PFSK-1 (cell line): ENCODE data around the gene EME2.

Source experiments
- POLR2AphosphoS5 ChIP-seq: IDR thresholded peaks from 2 replicates; pipeline ENCODE4 v1.6.1; 2012; ENCODE audit warnings: low read depth, mild to moderate bottlenecking, control low read depth, low read length, moderate library complexity
- TF ChIP-seq, protein P1 (sequence below), 2 experiments: IDR thresholded peaks; 2 replicates each; pipeline versions ENCODE4 v1.6.1 to v1.8.0; 2011 to 2012; ENCODE audit warnings: low read depth in 2 of 2, low read length in 2 of 2, control low read depth in 1 of 2, inconsistent platforms in 1 of 2, mild to moderate bottlenecking in 1 of 2, moderate library complexity in 1 of 2; ENCODE audit not compliant: insufficient read depth in 1 of 2

DNA sequence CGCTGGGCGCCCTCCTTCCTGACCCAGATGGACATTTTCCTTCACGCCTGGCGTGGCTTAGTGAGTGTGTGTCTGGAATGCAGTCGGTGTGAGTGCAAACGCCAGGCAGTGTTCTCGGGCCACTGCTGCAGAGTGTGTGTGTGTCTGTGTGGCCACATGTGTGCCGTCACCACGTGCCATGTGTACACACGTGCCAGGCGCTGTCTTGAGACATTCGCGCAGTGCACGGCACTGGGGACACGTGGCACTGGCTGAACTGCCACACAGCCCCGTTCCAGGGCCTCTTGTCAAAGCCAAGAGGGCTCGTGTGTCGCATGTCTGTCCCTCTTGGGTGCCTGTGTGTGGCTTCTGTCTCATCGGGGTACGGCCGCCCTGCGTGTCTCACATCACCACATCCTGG, 37.8 kb upstream of the EME2 start:
- TF ChIP-seq, protein P1, sequence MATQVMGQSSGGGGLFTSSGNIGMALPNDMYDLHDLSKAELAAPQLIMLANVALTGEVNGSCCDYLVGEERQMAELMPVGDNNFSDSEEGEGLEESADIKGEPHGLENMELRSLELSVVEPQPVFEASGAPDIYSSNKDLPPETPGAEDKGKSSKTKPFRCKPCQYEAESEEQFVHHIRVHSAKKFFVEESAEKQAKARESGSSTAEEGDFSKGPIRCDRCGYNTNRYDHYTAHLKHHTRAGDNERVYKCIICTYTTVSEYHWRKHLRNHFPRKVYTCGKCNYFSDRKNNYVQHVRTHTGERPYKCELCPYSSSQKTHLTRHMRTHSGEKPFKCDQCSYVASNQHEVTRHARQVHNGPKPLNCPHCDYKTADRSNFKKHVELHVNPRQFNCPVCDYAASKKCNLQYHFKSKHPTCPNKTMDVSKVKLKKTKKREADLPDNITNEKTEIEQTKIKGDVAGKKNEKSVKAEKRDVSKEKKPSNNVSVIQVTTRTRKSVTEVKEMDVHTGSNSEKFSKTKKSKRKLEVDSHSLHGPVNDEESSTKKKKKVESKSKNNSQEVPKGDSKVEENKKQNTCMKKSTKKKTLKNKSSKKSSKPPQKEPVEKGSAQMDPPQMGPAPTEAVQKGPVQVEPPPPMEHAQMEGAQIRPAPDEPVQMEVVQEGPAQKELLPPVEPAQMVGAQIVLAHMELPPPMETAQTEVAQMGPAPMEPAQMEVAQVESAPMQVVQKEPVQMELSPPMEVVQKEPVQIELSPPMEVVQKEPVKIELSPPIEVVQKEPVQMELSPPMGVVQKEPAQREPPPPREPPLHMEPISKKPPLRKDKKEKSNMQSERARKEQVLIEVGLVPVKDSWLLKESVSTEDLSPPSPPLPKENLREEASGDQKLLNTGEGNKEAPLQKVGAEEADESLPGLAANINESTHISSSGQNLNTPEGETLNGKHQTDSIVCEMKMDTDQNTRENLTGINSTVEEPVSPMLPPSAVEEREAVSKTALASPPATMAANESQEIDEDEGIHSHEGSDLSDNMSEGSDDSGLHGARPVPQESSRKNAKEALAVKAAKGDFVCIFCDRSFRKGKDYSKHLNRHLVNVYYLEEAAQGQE (IDR thresholded peaks at IDR 0.05; ENCODE audit: insufficient read depth in 1 of 2, low read depth in 2 of 2, low read length in 2 of 2), result no peak
- no peak for TF ChIP-seq POLR2AphosphoS5
